GM18499 (cell line): Measurements from ENCODE around the gene SEZ6.

Experiments used
- ATAC-seq: cut with Tn5 transposase; IDR thresholded peaks from one replicate; pipeline ENCODE4 v1.9.1; 2021; ENCODE audit warnings: moderate number of reproducible peaks; ENCODE audit not compliant: insufficient read depth, unreplicated experiment

The SEZ6 gene

GRCh38 chr17:28957277-28957991, 48.4 kb downstream of the SEZ6 start:
- no peak for ATAC-seq

DNA sequence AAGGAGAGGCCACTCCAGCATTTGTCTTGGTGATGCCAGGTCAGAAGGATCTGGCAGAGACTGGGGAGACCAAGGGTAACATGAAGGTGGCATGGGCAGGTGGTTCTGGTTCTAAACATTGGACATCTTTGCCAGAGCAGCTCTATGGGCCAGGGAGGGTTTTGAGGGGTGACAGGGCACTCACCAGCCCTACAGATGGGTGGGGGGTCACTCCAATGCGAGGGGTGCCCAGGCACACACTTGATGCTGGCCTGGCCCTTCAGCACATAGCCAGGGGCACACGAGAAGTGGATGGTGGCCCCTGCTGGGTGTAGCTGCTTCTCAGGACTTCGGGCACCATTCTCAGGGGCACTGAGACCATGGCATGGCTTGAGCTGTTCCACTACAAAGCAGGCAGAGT, 49.0 kb downstream of the SEZ6 start:
- no peak for ATAC-seq

DNA sequence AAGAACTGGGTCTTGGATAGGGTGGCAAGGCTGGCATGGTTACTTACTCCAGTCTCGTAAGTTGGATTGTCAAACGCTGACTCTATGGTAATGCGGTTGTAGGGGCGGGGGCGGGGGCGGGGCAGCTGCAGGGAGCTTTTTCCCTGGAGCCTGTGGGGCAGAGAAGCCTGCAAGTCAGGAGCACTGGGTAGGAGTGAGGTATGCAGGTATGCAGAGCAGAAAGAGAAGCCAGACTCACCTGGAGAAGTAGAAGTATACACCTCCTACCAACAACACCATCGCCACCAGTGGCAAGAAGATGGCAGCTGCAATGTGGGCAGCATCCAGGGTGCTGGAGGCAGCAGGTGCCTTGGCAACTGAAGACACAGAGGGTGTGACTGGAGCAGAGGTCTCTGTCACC, 49.7 kb downstream of the SEZ6 start:
- ATAC-seq: no peak

GRCh38 chr17:28955408-28955807, 50.4 kb downstream of the SEZ6 start:
- ATAC-seq: no peak

DNA sequence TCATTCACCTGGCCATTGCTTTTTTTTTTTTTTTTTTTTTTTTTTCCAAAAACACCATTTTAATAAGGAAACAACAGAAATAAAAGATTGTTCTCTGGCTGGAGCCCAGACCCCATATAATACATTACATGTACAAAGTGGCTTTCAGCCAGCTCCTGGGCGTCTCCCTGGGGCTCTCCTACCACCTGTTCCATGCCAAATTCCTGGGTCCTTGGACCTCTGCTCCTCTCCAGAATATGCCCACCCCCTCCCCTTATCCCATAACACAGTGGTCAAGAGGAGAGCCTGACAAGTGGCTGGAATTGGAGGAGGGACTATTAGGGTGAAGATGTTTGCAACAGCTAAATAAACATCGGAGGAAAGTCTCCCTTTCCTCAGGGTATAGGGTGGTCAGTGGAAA, 50.9 kb downstream of the SEZ6 start:
- no peak for ATAC-seq

- no peak for ATAC-seq
Measured at GRCh38 chr17:28953444-28954118, 52.3 kb downstream of the SEZ6 start.

DNA sequence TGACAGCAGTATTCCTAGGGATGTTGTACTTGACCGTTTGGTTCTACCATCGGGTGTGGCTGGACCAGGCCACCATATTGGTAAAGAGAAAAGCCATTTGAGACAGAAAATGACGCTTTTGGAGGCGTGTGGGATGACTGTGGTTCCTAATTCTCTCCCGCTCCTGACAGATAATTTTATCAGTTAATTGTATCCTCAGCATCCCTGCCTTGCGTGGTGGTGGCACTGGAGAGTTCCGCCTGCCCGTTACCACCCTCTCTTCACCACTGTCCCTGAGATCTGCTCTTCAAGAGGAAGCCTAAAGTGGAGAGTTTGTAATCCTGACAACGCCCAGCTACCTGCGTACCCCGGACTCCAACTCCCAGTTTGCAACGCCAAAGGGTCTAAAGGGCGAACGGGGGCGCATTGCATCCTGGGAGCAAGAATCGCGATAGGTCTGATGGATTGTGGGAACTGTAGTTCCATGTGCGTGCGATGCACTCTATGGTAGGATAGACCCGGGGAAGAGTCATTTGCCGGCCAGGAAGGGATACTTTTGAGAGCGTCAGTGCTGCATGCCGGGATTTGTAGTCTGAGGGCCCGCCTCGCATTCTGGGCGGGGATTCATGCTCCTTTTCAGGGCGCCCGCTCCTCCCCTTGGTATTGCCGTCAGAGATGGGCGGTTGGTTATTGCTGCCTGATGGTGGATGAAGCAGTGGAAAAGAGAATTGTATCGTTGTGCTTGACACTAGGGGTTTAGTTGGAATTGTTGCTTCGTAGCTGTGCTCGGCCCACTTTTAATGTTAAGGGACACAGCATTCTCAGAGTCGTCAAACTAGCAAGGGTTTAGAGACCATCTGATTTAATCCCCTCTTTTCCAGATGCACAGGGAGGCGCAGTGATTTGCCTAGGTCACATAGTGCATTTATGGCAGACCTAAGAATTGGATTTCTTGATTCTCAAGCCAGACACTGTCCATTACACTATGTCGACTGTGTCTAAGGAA, 53.5 kb downstream of the SEZ6 start:
- peak; percentile 38 for ATAC-seq

DNA sequence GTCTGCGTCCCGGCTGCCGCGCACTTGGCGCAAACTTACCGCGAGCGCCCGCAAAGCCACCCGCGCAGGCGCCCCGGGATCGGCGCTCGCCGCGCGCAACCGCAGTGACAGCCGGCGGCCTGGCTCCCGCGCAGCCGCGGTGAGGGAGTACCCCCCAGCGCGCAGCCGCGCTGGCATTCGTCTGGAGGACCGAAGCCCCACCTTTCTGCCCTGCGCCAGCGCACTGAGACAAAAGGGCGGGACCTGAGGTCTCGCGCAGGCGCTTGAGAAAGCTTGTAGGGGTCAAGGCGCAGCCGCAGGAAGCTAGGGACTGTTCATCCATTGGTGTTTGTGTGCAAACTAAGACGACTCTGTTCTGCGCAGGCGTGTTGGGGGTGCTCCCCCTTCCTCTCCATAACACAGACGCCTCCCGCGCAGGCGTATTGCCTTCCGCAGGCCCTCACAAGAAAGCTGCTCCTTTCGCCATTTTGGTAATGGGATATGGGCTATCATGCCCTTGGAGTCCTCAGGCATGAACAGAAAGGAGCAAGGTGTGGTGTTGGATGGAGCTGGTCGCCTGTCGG, 54.3 kb downstream of the SEZ6 start, which contains the start of gene PHF12:
PHF12 (minus strand) TSS at position 91 of the 563 bp plus-strand sequence. CDS start 558 bp downstream, outside the sequence.
- peak; percentile 65 for ATAC-seq

DNA sequence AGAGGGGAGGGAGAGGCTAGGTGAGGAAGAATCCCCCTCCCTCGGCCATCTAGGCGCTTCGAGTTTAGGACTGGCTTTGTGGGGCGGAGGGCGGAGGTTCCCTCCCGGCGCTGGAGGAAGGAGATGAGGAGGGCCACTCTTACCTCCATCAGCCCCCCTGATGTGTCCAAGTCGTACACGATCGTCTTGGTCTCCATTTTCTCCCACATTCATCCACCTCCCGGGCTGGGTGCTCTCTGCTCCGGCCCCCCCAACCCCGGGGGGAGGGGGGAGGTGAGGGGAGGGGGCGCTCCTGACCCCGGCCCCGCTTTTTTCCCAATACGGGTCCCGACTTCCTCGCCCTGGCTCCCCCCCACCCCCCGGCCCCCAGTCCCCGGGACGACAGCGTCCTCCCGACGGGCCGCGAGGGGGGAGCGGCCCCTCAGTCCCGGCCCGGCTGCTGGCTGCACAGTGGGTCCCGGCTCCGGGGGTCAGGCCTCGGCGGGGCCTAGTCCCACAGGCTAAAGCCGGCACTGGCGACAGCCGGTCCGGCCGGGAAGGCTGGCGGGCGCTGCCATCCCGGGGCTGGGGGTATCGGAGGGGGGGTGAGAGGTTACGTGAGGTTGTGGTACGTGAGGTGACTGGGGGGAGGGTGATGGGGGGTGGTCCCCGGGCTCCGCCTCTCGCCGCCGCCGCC, 54.9 kb downstream of the SEZ6 start:
- no peak for ATAC-seq

DNA sequence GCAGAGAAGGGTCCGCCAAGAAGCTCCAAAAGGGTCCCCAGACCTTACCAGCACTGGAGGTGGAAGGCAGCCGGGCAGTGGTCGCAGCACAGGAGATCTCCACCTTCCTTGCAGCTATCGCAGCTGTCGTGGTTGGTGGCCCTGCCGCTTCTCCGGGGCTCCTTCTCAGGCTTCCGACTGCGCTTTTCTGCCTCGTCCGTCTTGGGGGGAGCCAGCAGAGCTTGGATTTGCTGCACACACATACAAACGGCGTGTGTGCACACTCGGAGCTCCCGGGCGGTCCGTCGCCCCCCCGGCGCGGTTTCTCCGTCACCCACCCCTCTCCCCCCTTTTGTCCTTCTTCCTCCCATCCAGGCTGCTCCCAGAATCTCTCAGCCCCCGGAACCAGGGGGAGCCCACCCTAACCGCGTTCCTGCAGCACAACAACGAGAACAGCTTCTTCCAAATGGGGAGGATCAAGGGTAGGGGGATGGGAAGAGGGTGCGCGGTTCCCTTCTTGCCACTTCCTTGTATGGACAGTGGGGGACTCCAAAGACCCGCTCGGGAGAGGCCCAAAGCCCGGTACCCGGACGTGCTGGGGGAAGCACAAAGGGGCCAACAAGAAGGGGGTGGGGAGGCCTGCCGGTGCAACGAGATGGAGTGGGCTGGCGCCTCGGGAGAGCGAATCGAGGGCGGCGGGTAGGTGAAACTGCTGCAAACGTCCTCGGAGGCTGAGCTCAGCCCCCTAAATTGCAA, 55.6 kb downstream of the SEZ6 start:
- ATAC-seq: no peak

GRCh38 chr17:28949185-28950016, 56.4 kb downstream of the SEZ6 start:
- no peak for ATAC-seq

DNA sequence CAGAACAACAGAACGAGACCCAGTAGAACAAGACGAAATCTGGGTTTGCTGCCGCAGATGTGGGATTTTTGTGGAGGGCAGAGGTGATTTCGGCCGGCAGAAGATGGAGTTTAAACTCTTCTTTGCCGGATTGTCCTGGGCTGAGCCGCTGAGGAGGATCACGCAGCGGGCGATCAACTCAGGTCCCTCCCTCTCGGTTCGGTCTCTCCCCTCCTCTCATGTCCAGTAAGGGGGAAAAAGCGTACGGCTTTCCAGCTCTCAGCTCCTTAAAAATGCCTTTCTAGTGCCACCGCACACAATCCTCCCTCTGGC, 57.0 kb downstream of the SEZ6 start:
- no peak for ATAC-seq

DNA sequence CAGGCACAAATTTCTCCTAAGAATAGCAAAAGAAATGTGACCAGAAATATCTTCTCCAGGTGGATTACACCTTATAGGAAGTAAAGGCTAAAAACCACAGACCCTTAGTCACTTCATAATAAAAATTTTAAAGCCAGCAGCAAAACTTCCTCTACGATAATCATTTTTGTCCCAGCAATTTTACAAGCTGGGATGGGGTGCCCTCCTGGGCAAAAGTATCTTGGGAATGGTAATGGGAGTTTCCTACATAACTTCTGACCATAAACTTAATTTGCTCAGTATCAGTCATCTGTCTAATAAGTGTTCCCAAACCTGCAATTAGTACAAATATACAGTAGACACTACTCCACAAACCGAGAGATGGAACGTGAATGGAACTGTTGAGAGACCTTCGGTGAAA, 57.5 kb downstream of the SEZ6 start:
- ATAC-seq: no peak

DNA sequence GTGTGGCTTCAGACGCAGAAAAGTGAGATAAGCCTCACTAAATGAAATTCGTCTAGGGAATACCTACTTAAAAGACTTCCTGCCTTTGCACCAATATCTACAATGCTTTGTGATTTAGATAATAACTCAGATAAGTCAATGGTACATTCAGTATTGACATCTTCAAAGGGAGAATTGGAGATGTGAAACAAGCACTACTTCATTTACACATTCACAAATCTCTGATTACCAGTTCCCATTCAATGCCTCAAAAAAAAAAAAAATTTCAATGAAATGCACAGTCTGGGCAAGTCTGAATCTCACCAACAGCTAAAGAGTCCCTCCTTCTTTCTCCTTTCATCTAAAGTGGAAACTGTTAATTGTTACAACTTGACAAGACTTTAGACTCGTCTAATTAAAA, 58.2 kb downstream of the SEZ6 start:
- no peak for ATAC-seq

DNA sequence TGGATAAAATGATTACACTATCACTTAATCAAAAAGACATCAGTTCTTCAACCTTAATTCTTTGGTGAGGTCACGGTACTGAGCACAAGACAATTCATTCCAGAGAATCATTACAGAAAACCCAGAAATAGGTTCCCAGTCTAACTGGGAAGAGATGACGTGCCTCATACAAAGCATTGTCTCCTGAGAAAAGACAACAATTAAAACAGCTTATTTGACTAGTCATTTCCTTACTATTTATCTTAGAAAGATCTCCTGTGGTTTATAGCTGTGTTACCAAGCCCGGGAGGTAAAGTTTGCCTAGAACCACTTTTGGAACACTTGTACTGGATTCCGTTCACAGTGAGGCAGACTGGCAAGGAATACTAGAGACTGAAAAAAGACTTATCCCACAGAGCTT, 59.6 kb downstream of the SEZ6 start:
- no peak for ATAC-seq

GRCh38 chr17:28944862-28945741, 60.7 kb downstream of the SEZ6 start:
- no peak for ATAC-seq

- no peak for ATAC-seq
Measured at GRCh38 chr17:28944343-28944742, 61.5 kb downstream of the SEZ6 start.

GRCh38 chr17:28942925-28943324, 62.9 kb downstream of the SEZ6 start:
- no peak for ATAC-seq
